Smooth muscle cell of bladder (primary cell): Measurements from ENCODE around the gene UGT2B7. TPM values are rescaled to one million over a fixed set of nuclear protein-coding genes. Genes with fewer than 3 reads are reported as not detected.

Experiments
- total RNA-seq: library from RNA; depleted of rRNA; stranded (reverse); fragments of >200 nt; gene quantifications from 2 replicates; pipeline ENCODE4 v1.2.3, GENCODE V29; 2014

The UGT2B7 gene
- total RNA-seq, result not detected in 2 replicates

GRCh38 chr4:69096111-69096656, at the start of gene UGT2B7:
Gene UGT2B7 (plus strand): TSS chr4:69096474. CDS start chr4:69096521, 47 bp downstream.

Other genes with a start within 250 kb of the UGT2B7 start
- gene UGT2A3, start 144.7 kb upstream of the UGT2B7 start, total RNA-seq, result not detected in 2 replicates
- not detected in 2 replicates for gene UGT2B11, start 118.3 kb downstream of the UGT2B7 start, total RNA-seq
- not detected in 2 replicates for gene UGT2B28, start 184.0 kb downstream of the UGT2B7 start, total RNA-seq